Ishikawa (cell line): Measurements from ENCODE around the gene ATF7IP2.

Source experiments
- EP300 ChIP-seq: IDR thresholded peaks from 2 replicates; pipeline ENCODE4 v1.6.1; 2012; ENCODE audit warnings: borderline replicate concordance
- RAD21 ChIP-seq: IDR thresholded peaks from 2 replicates; pipeline ENCODE4 v1.6.1; 2012; ENCODE audit warnings: low read depth
- TAF1 ChIP-seq: IDR thresholded peaks from 2 replicates; pipeline ENCODE4 v1.6.1; 2012; ENCODE audit warnings: low read depth, mild to moderate bottlenecking
- ZBTB7A ChIP-seq: IDR thresholded peaks from 2 replicates; pipeline ENCODE4 v1.6.1; 2012; ENCODE audit warnings: low read depth
- TF ChIP-seq, protein P1 (sequence below): IDR thresholded peaks from 2 replicates; pipeline ENCODE4 v1.6.1; 2012

DNA sequence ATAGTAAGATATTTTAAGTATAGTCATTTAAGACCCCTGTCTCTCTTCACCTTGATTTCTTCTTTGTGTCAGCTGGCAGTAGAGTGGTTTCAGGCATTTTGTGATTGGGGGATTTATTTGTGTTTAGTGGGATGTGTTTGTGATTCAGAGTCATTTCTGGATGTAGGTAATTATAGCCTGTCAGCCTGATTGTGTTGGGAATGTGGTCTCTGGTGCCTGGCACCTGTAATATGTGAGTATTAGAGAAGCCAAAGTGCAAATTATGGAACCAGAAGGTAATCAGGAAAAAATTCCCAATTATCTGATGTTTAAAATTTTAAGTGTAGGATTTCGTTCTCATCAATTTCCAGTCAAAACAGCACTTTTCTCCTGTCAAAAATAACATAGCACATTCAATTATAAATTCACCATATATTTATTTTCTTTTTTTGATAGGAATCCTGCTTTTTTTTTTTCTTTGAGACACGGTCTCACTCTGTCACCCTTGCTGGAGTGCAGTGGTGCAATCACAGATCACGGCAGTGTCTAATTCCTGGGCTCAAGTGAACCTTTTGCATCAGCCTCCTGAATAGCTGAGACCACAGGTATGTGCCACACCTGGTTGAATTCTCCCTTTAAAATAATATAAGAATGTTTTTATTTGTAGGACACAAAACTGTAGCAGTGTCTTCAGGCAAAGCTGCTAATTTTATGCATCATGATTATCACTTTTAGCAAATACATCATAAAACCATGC, 42.7 kb downstream of the ATF7IP2 start:
- no peak for TF ChIP-seq ZBTB7A
- TF ChIP-seq EP300: peak; percentile 72
- TF ChIP-seq TAF1: no peak
- TF ChIP-seq RAD21: no peak
- TF ChIP-seq, protein P1, sequence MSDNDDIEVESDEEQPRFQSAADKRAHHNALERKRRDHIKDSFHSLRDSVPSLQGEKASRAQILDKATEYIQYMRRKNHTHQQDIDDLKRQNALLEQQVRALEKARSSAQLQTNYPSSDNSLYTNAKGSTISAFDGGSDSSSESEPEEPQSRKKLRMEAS: 0 out of 2 replicates have a peak, but pooled peaks have one; percentile 15
